Adrenal gland (tissue), 12 donors: ENCODE measurements around the gene CFAP70. TPM values are rescaled to one million over a fixed set of nuclear protein-coding genes. Genes with fewer than 3 reads are reported as not detected.
"Not testable (repeated sequence)": the region's sequence is repeated elsewhere in the genome, so short reads cannot be mapped to it uniquely, and the experiment has no call there.

ENCODE experiments used
- DNase-seq, 7 donors: peaks; one replicate each; pipeline ENCODE4 v3.0.0-alpha.2; 2019 to 2020
- H3K27ac ChIP-seq, 5 donors: fragments of 200-600 bp; sonication (generic) in 4 of 5; 1 replicate in 3 of 5; 2 replicates in 2 of 5; pipeline versions ENCODE4 v1.5.1 to v1.8.0; 2016 to 2020; ENCODE audit warnings: mild to moderate bottlenecking in 1 of 5
- H3K27me3 ChIP-seq: fragments of 200-600 bp; 2 replicates; pipeline ENCODE4 v1.8.0; 2021
- H3K36me3 ChIP-seq, 2 donors: fragments of 200-600 bp; replicated peaks in 1 of 2; 1 replicate in 1 of 2; 2 replicates in 1 of 2; pipeline versions ENCODE4 v1.5.1 to v1.8.0; 2018 to 2022
- H3K4me1 ChIP-seq, 2 donors: fragments of 200-600 bp; replicated peaks in 1 of 2; 1 replicate in 1 of 2; 2 replicates in 1 of 2; pipeline versions ENCODE4 v1.5.1 to v1.8.0; 2018 to 2021
- H3K4me3 ChIP-seq, 4 donors: fragments of 200-600 bp; sonication (generic) in 3 of 4; one replicate each; pipeline ENCODE4 v1.5.1; 2016 to 2018
- H3K9me3 ChIP-seq, 3 donors: fragments of 200-600 bp; sonication (generic) in 1 of 3; replicated peaks in 1 of 3; 1 replicate in 2 of 3; 2 replicates in 1 of 3; pipeline versions ENCODE4 v1.5.1 to v1.8.0; 2016 to 2021
- POLR2A ChIP-seq, 2 donors: fragments of 450-650 bp; IDR thresholded peaks; one replicate each; pipeline ENCODE4 v1.6.1; 2017; ENCODE audit warnings: antibody characterized with exemption in 2 of 2, mild to moderate bottlenecking in 2 of 2, moderate library complexity in 1 of 2
- WGBS, 4 donors: extraction: QIAGEN DNeasy Blood & Tissue Kit in 2 of 4; methylation state at CpG; one replicate each; pipeline versions ENCODE4 v1.1.5 to v1.1.7; 2013 to 2017; 5-methylcytosine and 5-hydroxymethylcytosine counted together
- intact Hi-C, 2 donors: fragments of 100-400 bp; cut with DNase I; formaldehyde crosslinking; loops; one replicate each; pipeline versions ENCODE4 v1.14.1 to v1.15.0; 2022 to 2023
- polyA plus RNA-seq, 3 donors: library from polyadenylated mRNA; stranded (reverse); fragments of 200-250 nt in 2 of 3; fragments of 350-450 nt in 1 of 3; fragmentation: Illumina TruSeq in 1 of 3; extraction: RNeasy Lipid Tissue Mini Kit (QIAGEN cat#74804) in 1 of 3; gene quantifications; one replicate each; pipeline ENCODE4 v1.2.3, GENCODE V29; 2013 to 2014
- total RNA-seq, 9 donors: library from RNA; depleted of rRNA in 4 of 9; stranded (reverse); fragments of >200 nt in 4 of 9; fragments of 120-200 nt in 1 of 9; fragmentation: NEBNext Ultra II Directional in 1 of 9; extraction: Animal tissue kit (Norgen Biotek cat#: 25700) in 1 of 9; gene quantifications; one replicate each; pipeline versions ENCODE4 v1.1.0 to v1.2.4, GENCODE V29; 2013 to 2023
- TF ChIP-seq, protein P1 (sequence below), 6 experiments: fragments of 450-650 bp in 4 of 6; fragments of 200-600 bp in 2 of 6; sonication (generic) in 1 of 6; IDR thresholded peaks; 1 replicate in 5 of 6; 2 replicates in 1 of 6; pipeline versions ENCODE4 v1.5.1 to v1.8.0; 2016 to 2021; ENCODE audit warnings: antibody characterized with exemption in 6 of 6, mild to moderate bottlenecking in 2 of 6, moderate library complexity in 1 of 6
- donor health status: healthy with polysubstance abuse.
- donor health status: Bipolar disorder and iron deficiency.
- donor health status: DM: yes; HTN: yes; CAD: no.
- donor health status: DM: no; HTN: no; CAD: no.
- donor health status: DM: no; HTN: no; CAD: no.
- donor health status: DM: yes; HTN: yes; CAD: no.

CFAP70 gene
- total and polyA plus RNA-seq, 12 donors, result 1.6 to 43.6 (median 6.7) TPM

DNA sequence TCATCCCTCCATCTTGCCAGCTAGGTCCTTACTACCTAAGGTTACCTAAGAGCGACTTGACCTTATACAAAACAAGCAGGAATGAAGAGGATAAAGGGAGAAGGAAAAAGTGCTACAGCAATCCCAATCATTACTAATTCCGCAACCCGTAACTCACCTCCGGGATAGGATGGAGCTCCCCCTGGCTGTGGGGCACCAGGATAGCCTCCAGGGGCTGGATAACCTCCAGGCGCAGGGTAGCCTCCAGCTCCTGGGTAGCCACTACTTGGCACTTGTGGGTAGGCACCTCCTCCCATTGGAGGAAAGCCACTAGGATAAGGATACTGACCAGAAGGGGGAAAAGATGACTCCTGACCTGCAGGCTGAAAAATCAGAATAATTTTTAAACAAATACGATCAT, 39.4 kb upstream of the CFAP70 start:
- 94 to 98% (median 96%) methylated on average over 6 of the region's 6 CpGs for WGBS, 4 donors
- DNase-seq, result no peak
- intact Hi-C loops, result no loop called here
- TF ChIP-seq, protein P1, sequence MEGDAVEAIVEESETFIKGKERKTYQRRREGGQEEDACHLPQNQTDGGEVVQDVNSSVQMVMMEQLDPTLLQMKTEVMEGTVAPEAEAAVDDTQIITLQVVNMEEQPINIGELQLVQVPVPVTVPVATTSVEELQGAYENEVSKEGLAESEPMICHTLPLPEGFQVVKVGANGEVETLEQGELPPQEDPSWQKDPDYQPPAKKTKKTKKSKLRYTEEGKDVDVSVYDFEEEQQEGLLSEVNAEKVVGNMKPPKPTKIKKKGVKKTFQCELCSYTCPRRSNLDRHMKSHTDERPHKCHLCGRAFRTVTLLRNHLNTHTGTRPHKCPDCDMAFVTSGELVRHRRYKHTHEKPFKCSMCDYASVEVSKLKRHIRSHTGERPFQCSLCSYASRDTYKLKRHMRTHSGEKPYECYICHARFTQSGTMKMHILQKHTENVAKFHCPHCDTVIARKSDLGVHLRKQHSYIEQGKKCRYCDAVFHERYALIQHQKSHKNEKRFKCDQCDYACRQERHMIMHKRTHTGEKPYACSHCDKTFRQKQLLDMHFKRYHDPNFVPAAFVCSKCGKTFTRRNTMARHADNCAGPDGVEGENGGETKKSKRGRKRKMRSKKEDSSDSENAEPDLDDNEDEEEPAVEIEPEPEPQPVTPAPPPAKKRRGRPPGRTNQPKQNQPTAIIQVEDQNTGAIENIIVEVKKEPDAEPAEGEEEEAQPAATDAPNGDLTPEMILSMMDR (IDR thresholded peaks at IDR 0.05), result no peak
- TF ChIP-seq POLR2A (IDR thresholded peaks at IDR 0.05), result no peak
- Histone ChIP-seq H3K9me3 (no peaks in the 10 kb centered on the region), H3K27ac (no peak overlapping the region), H3K27me3 (no peaks in the 10 kb centered on the region), H3K36me3 (peaks cover 0 to 43% of the 10 kb centered on the region in 2 donors), H3K4me1 (peaks cover 0 to 12% of the 10 kb centered on the region in 2 donors), H3K4me3 (no peak overlapping the region)

DNA sequence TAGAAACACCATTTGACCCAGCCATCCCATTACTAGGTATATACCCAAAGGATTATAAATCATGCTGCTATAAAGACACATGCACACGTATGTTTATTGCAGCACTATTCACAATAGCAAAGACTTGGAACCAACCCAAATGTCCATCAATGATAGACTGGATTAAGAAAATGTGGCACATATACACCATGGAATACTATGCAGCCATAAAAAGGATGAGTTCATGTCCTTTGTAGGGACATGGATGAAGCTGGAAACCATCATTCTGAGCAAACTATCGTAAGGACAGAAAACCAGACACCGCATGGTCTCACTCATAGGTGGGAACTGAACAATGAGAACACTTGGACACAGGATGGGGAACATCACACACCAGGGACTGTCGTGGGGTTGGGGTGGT, 35.7 kb upstream of the CFAP70 start:
- DNase-seq, intact Hi-C loops, H3K9me3 ChIP-seq, H3K27ac ChIP-seq, H3K27me3 ChIP-seq, H3K4me3 ChIP-seq, H3K4me1 ChIP-seq: not testable (repeated sequence)
- H3K36me3 ChIP-seq, result peaks cover 0 to 53% of the 10 kb centered on the region in 2 donors
- 95 to 99% (median 97%) methylated on average over 3 of the region's 4 CpGs for WGBS, 4 donors

DNA sequence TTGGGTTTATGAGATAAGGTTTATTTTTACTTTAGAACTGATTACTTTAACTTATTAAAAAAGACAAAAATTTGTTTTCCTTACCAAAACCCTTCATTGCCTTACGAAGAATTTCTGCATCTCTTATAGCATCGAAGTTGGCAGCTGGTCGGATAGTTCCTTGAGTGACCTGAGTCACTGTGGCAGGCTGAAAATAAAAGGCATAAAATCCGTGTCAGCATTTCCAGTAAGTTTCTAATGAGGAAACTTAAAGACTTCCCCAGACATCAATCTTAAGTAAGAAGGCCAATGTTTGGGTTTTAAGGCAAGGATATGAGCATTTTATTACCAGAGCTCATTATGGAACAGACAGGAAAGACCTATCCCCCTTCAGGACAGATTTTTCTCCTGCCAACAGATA, 29.6 kb upstream of the CFAP70 start:
- DNase-seq, result no peak
- no peak overlapping the region for H3K27ac ChIP-seq
- peaks cover 0 to 64% of the 10 kb centered on the region in 2 donors for H3K36me3 ChIP-seq
- no peaks in the 10 kb centered on the region for H3K9me3 ChIP-seq
- 75 to 91% (median 83%) methylated on average over 4 of the region's 4 CpGs for WGBS, 4 donors
- intact Hi-C loops, result no loop called here
- H3K4me3 ChIP-seq, result no peak overlapping the region
- no peaks in the 10 kb centered on the region for H3K27me3 ChIP-seq
- H3K4me1 ChIP-seq, result peaks cover 0 to 6% of the 10 kb centered on the region in 2 donors
- TF ChIP-seq POLR2A (IDR thresholded peaks at IDR 0.05), result no peak
- TF ChIP-seq, protein P1 (IDR thresholded peaks at IDR 0.05), result no peak

DNA sequence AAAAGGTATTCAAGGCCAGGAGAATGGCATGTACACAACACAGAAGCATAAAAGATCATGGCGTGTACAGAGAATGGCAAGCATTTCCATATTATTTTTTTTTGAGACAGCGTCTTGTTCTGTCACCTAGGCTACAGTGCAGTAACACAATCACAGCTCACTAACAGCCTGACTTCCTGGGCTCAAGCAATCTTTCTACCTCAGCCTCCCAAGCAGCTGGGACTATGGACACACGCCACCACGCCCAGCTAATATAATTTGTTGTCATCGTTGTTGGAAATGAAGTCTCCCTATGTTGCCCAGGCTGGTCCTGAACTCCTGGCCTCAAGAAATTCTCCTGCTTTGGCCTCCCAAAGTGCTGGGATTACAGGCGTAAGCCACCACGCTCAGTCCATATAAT, 27.9 kb upstream of the CFAP70 start:
- no peak for TF ChIP-seq POLR2A (IDR thresholded peaks at IDR 0.05)
- TF ChIP-seq, protein P1 (IDR thresholded peaks at IDR 0.05), result no peak
- DNase-seq, result no peak
- H3K27me3 ChIP-seq, result no peaks in the 10 kb centered on the region
- intact Hi-C loops, result no loop called here
- H3K27ac ChIP-seq, result no peak overlapping the region
- H3K36me3 ChIP-seq, result peaks cover 0 to 77% of the 10 kb centered on the region in 2 donors
- no peaks in the 10 kb centered on the region for H3K9me3 ChIP-seq
- no peak overlapping the region for H3K4me3 ChIP-seq
- 94 to 97% (median 96%) methylated on average over 7 of the region's 7 CpGs for WGBS, 4 donors
- H3K4me1 ChIP-seq, result peaks cover 0 to 6% of the 10 kb centered on the region in 2 donors

DNA sequence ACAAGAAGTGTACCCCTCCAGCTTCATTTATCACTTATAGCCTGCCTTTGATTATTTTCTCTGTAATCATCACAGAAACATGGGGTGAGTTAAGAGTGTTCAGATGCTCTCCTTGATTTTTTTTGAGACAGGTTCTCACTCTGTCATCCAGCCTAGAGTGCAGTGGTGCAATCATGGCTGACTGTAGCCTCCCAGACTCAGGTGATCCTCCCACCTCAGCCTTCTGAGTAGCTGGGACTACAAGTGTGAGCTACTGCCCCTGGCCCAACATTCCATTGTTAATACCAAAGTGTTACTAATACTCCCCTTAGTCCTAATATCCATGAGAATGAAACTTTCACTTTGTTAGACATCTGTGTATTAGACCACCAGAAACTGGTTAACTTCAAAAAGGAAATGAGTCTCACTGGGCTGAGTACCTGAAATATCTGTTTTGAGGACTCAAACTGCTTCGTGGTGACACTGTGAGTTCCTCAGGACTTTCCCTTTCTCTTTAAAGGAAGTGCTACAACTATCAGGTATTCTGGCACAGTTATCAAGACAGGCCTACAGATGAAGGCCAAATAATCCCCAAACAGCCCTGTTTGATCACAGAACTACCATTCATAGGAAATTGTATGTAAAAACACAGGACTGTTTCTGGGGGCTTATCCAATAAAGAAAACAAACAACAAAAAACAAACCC, 20.5 kb upstream of the CFAP70 start:
- DNase-seq, result no peak
- 54 to 65% (median 61%) methylated on average over 1 of the region's 1 CpG for WGBS, 4 donors
- H3K9me3 ChIP-seq, result no peaks in the 10 kb centered on the region
- intact Hi-C loops, result no loop called here
- H3K27me3 ChIP-seq, result no peaks in the 10 kb centered on the region
- H3K4me1 ChIP-seq, result peaks cover 0 to 3% of the 10 kb centered on the region in 2 donors
- no peak overlapping the region for H3K27ac ChIP-seq
- TF ChIP-seq POLR2A (IDR thresholded peaks at IDR 0.05), result no peak
- H3K4me3 ChIP-seq, result no peak overlapping the region
- peaks cover 0 to 81% of the 10 kb centered on the region in 2 donors for H3K36me3 ChIP-seq
